Measurements from ENCODE around the gene TXNDC8. TPM values are rescaled to one million over a fixed set of nuclear protein-coding genes. Genes with fewer than 3 reads are reported as not detected.

The TXNDC8 gene
- total RNA-seq, 1 donor from 2014 or later, result not detected

DNA sequence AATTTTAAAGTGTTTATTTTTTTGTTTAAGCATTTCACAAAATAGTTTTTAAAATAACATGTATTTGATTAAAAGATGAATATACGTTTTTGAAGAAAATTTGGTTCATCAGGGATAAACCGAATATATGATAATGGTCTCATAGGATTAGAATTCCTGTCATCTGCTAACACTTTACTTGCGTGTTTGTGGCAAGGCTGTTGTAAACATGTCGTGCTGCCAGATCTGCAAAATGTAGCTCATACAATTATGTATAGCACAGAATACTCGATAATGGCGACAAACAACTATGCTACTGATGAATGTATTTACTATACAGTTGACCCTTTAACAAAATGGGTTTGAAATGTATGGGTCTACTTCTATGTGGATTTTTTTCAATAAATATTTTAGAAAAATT lies 7.2 kb upstream of the TXNDC8 start:
- H3K4me3 ChIP-seq, result no peak overlapping the region
- no peaks in the 10 kb centered on the region for H3K36me3 ChIP-seq
- no peaks in the 10 kb centered on the region for H3K27me3 ChIP-seq
- no peaks in the 10 kb centered on the region for H3K9me3 ChIP-seq
- DNase-seq, result no peak
- intact Hi-C loops (cut with DNase I), result no loop called here
- no peak overlapping the region for H3K27ac ChIP-seq
- ATAC-seq, result no peak
- H3K4me1 ChIP-seq, result no peaks in the 10 kb centered on the region
- TF ChIP-seq CTCF (IDR thresholded peaks at IDR 0.05), result no peak

GRCh38 chr9:110343551-110343950 lies 5.9 kb upstream of the TXNDC8 start:
- H3K27ac ChIP-seq, result no peak overlapping the region
- H3K4me3 ChIP-seq, result no peak overlapping the region
- DNase-seq (no peak), ATAC-seq (no peak)
- no peak for TF ChIP-seq CTCF (IDR thresholded peaks at IDR 0.05)
- no peaks in the 10 kb centered on the region for H3K9me3 ChIP-seq
- H3K27me3 ChIP-seq, result no peaks in the 10 kb centered on the region
- H3K4me1 ChIP-seq, result no peaks in the 10 kb centered on the region
- H3K36me3 ChIP-seq, result no peaks in the 10 kb centered on the region
- intact Hi-C loops (cut with DNase I), result no loop called here

- H3K4me3 ChIP-seq, result no peak overlapping the region
- intact Hi-C loops (cut with DNase I), result no loop called here
- no peak for DNase-seq
- H3K27me3 ChIP-seq, result no peaks in the 10 kb centered on the region
- TF ChIP-seq CTCF (IDR thresholded peaks at IDR 0.05), result no peak
- H3K36me3 ChIP-seq, result no peaks in the 10 kb centered on the region
- ATAC-seq, result no peak
- no peaks in the 10 kb centered on the region for H3K9me3 ChIP-seq
- H3K4me1 ChIP-seq, result no peaks in the 10 kb centered on the region
- no peak overlapping the region for H3K27ac ChIP-seq
Observed at GRCh38 chr9:110340306-110340705, 2.6 kb upstream of the TXNDC8 start.

DNA sequence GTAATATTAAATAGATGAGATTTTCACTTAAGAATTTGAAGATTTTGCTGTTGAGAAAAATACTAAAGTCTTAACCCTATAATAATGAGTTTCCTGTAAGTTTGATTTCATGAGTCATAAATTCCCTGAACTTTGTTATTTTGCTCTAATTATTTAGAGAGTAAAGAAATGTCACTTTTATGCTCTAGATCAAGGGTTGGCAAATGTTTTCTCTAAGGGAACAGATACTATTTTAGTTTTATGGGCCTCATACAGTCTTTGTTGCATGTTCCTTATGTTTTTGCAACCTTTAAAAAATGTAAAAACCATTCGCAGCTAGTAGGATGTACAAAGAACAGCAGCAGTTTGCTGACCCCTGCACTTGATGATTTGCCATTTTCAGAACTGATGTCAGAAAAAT lies 480 bp upstream of the TXNDC8 start:
- TF ChIP-seq CTCF (IDR thresholded peaks at IDR 0.05), result no peak
- H3K36me3 ChIP-seq, result no peaks in the 10 kb centered on the region
- H3K4me1 ChIP-seq, result no peaks in the 10 kb centered on the region
- H3K27ac ChIP-seq, result no peak overlapping the region
- H3K9me3 ChIP-seq, result no peaks in the 10 kb centered on the region
- intact Hi-C loops (cut with DNase I), result no loop called here
- H3K27me3 ChIP-seq, result no peaks in the 10 kb centered on the region
- no peak for ATAC-seq
- DNase-seq, result no peak
- H3K4me3 ChIP-seq, result no peak overlapping the region

- DNase-seq (no peak), ATAC-seq (no peak)
- no peak overlapping the region for H3K27ac ChIP-seq
- H3K4me1 ChIP-seq, result no peaks in the 10 kb centered on the region
- H3K27me3 ChIP-seq, result no peaks in the 10 kb centered on the region
- no peak overlapping the region for H3K4me3 ChIP-seq
- H3K9me3 ChIP-seq, result no peaks in the 10 kb centered on the region
- H3K36me3 ChIP-seq, result no peaks in the 10 kb centered on the region
- no peak for TF ChIP-seq CTCF (IDR thresholded peaks at IDR 0.05)
- intact Hi-C loops (cut with DNase I), result no loop called here
Observed at GRCh38 chr9:110336363-110336762, 1.3 kb downstream of the TXNDC8 start.

DNA sequence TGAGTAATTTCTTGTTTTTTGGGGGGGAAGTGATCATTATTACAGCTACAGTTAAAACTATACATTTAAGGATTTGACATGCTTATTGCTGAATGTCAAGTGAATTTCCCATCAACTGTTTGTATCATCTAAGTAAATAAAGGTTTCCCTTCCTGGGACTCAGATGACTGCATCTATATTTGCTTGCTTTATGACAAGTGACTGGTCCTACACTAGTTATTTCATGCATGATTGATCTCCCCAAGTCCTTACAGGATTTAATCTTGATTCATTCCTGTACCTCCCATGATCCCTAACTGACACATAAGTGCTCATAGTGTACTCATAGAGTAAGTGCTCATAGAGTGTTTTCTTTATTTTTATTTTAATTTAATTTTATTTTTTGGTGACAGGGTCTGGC lies 2.8 kb downstream of the TXNDC8 start:
- no peak overlapping the region for H3K4me3 ChIP-seq
- no peak for TF ChIP-seq CTCF (IDR thresholded peaks at IDR 0.05)
- no peak for ATAC-seq
- H3K36me3 ChIP-seq, result no peaks in the 10 kb centered on the region
- H3K9me3 ChIP-seq, result no peaks in the 10 kb centered on the region
- H3K27ac ChIP-seq, result no peak overlapping the region
- no peaks in the 10 kb centered on the region for H3K27me3 ChIP-seq
- intact Hi-C loops (cut with DNase I), result no loop called here
- H3K4me1 ChIP-seq, result no peaks in the 10 kb centered on the region
- no peak for DNase-seq

Measured in upper lobe of right lung (tissue), 1 donor.